ENCODE measurements around the gene METTL4. TPM values are rescaled to one million over a fixed set of nuclear protein-coding genes. Genes with fewer than 3 reads are reported as not detected.

Gene METTL4
- total and polyA plus RNA-seq, 9 of the 15 experiments (the other 6 are each of a cell fraction or from before 2014, with no cell fraction given) = 7.9 to 32.8 (median 22.1) TPM

- peak; percentile 100 for TF ChIP-seq ZBTB12 (CRISPR knock-in tag; IDR thresholded peaks at IDR 0.05)
- TF ChIP-seq SAP30 (IDR thresholded peaks at IDR 0.05; ENCODE audit: borderline replicate concordance, insufficient read depth, low read depth, low read length, poor library complexity, severe bottlenecking) = peak; percentile 95
- TF ChIP-seq RBM25 (IDR thresholded peaks at IDR 0.05; ENCODE audit: low read depth, low read length, severe bottlenecking) = no peak
- peak; percentile 100 for TF ChIP-seq CXXC5 (CRISPR knock-in tag; IDR thresholded peaks at IDR 0.05)
- TF ChIP-seq NRF1 (conservative IDR thresholded peaks at IDR 0.05 in 1 of 2, IDR thresholded peaks at IDR 0.05 in 1 of 2) = peak; percentile 67 to 80
- no peak for TF ChIP-seq PTRF (tag; IDR thresholded peaks at IDR 0.05)
- TF ChIP-seq GATAD2B (IDR thresholded peaks at IDR 0.05; ENCODE audit: borderline replicate concordance) = peak; percentile 97
- peak; percentile 95 for TF ChIP-seq E2F3 (CRISPR knock-in tag; IDR thresholded peaks at IDR 0.05)
- TF ChIP-seq YY1 (IDR thresholded peaks at IDR 0.05; ENCODE audit: borderline replicate concordance in 1 of 3, control insufficient read depth in 1 of 3, extremely low read depth in 1 of 3, insufficient read depth in 3 of 3, insufficient read length in 1 of 3, insufficient replicate concordance in 2 of 3, low read depth in 1 of 3, low read length in 2 of 3) = peak; percentile 96 to 98 (median 97)
- TF ChIP-seq RBM14 (IDR thresholded peaks at IDR 0.05; ENCODE audit: borderline replicate concordance, insufficient read depth, low read depth, low read length) = no peak
- TF ChIP-seq POLR2A (conservative IDR thresholded peaks at IDR 0.05) = peak; percentile 86
- TF ChIP-seq LARP7 (IDR thresholded peaks at IDR 0.05) = peak; percentile 25; the same call in 1 of the 2 replicates
- 0 out of 2 replicates have a peak, but pooled peaks have one; percentile 7 for TF ChIP-seq ATF4 (CRISPR knock-in tag; IDR thresholded peaks at IDR 0.05)
- no peak for TF ChIP-seq ZNF277 (CRISPR knock-in tag; IDR thresholded peaks at IDR 0.05; ENCODE audit: borderline replicate concordance)
- peak; percentile 36; the same call in 1 of the 2 replicates for TF ChIP-seq ZNF384 (IDR thresholded peaks at IDR 0.05; ENCODE audit: low read depth, low read length)
- TF ChIP-seq ARID1B (IDR thresholded peaks at IDR 0.05) = 0 out of 2 replicates have a peak, but pooled peaks have one; percentile 10
- no peak for TF ChIP-seq SNRNP70 (optimal IDR thresholded peaks at IDR 0.05; ENCODE audit: low read depth, low read length)
- peak; percentile 90 for TF ChIP-seq JUN (IDR thresholded peaks at IDR 0.05; ENCODE audit: borderline replicate concordance, low read depth, low read length)
- 0 out of 2 replicates have a peak, but pooled peaks have one; percentile 33 for TF ChIP-seq JUN (CRISPR knock-in tag; IDR thresholded peaks at IDR 0.05; ENCODE audit: borderline replicate concordance)
- no peak for TF ChIP-seq ZNF175 (CRISPR knock-in tag; IDR thresholded peaks at IDR 0.05; ENCODE audit: low read depth)
- TF ChIP-seq HMG20A (CRISPR knock-in tag; conservative IDR thresholded peaks at IDR 0.05) = no peak
- TF ChIP-seq PHB2 (IDR thresholded peaks at IDR 0.05; ENCODE audit: low read depth) = peak; percentile 40; the same call in 1 of the 2 replicates
- TF ChIP-seq POLR2AphosphoS2 (IDR thresholded peaks at IDR 0.05; ENCODE audit: low read length) = peak; percentile 65; the same call in 1 of the 2 replicates
- peak; percentile 73 for TF ChIP-seq NEUROD1 (IDR thresholded peaks at IDR 0.05; ENCODE audit: borderline replicate concordance, low read depth, low read length, partially characterized antibody)
Measured at GRCh38 chr18:2571200-2572170, at the start of gene METTL4, which contains the start of gene NDC80 (continued).

Measured in K562 (cell line).